AG04449 (cell line): ENCODE data around the gene FGA.

ENCODE experiments used
- CTCF ChIA-PET: fragments of 350-600 bp; formaldehyde crosslinking; extraction: SDS; loops from one replicate; lab custom pipeline; 2021; ENCODE audit warnings: antibody characterized with exemption; lab: Yijun Ruan, JAX
- POLR2A ChIA-PET: fragments of 400-600, 350-600 bp; formaldehyde crosslinking; extraction: SDS; loops from one replicate; lab custom pipeline; 2020; ENCODE audit warnings: antibody characterized with exemption, inconsistent platforms; lab: Yijun Ruan, JAX
- DNase-seq: peaks from one replicate; pipeline ENCODE4 v3.0.0-alpha.2; 2010; ENCODE audit warnings: low read depth, low spot score
- H3K4me3 ChIP-seq: 2 replicates; pipeline ENCODE4 v1.5.1; 2011; ENCODE audit warnings: low read depth, mild to moderate bottlenecking, control low read depth, low read length
- TF ChIP-seq, protein P1 (sequence below): IDR thresholded peaks from one replicate; pipeline ENCODE4 v1.5.1; 2011; ENCODE audit warnings: mild to moderate bottlenecking, moderate library complexity, low read length, control low read depth, inconsistent platforms; ENCODE audit not compliant: insufficient read depth; ENCODE audit errors: missing control alignments

Gene FGA

DNA sequence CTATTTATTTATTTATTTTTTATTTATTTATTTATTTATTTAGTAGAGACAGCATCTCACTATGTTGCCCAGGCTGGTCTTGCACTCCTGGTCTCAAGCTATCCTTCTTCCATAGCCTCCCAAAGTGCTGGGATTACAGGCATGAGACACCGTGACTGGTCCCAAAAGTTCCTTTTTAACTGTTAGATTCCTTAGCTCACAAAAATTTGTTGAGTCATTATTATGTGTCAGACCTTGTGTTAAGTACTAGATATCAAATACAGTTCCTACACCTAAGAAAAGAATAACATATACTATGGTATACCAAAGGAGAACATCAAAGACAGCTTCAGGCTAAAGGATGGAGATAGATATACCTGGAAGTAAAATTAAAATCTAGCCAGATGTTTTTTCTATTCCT lies 11.6 kb downstream of the FGA start:
- CTCF ChIA-PET: interaction anchor here (1.1 to 2.0 kb wide), 2 partner anchors 19 to 40 kb away, joined by 3 to 7 read pairs; no protein-coding TSS in a partner anchor
- no peak overlapping the region for H3K4me3 ChIP-seq
- POLR2A ChIA-PET: no interaction called here
- TF ChIP-seq, protein P1, sequence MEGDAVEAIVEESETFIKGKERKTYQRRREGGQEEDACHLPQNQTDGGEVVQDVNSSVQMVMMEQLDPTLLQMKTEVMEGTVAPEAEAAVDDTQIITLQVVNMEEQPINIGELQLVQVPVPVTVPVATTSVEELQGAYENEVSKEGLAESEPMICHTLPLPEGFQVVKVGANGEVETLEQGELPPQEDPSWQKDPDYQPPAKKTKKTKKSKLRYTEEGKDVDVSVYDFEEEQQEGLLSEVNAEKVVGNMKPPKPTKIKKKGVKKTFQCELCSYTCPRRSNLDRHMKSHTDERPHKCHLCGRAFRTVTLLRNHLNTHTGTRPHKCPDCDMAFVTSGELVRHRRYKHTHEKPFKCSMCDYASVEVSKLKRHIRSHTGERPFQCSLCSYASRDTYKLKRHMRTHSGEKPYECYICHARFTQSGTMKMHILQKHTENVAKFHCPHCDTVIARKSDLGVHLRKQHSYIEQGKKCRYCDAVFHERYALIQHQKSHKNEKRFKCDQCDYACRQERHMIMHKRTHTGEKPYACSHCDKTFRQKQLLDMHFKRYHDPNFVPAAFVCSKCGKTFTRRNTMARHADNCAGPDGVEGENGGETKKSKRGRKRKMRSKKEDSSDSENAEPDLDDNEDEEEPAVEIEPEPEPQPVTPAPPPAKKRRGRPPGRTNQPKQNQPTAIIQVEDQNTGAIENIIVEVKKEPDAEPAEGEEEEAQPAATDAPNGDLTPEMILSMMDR: no peak
- DNase-seq: no peak

DNA sequence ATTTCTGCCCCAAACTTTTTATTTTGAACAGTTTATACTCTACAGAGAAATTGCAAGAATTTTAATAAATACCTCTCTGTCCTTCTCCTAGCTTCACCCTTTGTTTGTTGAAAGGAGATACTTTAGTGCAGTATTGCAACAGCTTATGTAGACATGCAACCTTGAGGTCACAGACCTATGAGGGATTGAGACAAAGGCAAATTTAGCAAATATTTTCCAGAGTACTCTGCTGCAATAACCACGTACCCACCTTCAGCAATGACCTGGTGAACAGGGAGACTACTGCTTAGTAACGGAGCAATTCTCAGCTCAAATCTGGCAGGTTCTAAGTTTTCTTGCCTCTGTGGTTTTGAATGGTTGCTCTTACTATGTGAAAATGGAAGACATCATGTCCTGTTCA lies 13.2 kb downstream of the FGA start:
- TF ChIP-seq, protein P1: no peak
- ChIA-PET CTCF (interaction anchor here (0.8 to 2.0 kb wide), 3 partner anchors 16 to 41 kb away, joined by 3 to 7 read pairs (median 3); no protein-coding TSS in a partner anchor), POLR2A (no interaction called here)
- no peak overlapping the region for H3K4me3 ChIP-seq
- DNase-seq: no peak

DNA sequence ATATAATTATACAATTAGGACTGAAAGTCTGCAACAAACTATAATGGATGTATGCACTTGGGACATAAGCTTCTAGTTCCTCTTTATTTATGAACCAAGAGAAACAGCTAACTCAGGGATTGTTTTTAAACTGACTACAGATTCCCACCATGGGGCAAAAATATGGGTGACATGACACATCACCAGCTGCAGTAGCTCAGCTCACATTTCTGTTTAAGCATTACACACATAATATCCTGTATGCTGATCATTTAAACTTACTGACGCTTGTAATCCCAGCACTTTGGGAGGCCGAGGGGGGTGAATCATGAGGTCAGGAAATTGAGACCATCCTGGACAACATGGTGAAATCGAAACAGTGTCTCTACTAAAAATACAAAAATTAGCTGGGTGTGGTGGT lies 16.2 kb downstream of the FGA start:
- TF ChIP-seq, protein P1: no peak
- no peak for DNase-seq
- POLR2A ChIA-PET: no interaction called here
- CTCF ChIA-PET: interaction anchor here (0.8 to 1.4 kb wide), 3 partner anchors 15 to 45 kb away, joined by 3 to 7 read pairs (median 4); no protein-coding TSS in a partner anchor
- no peak overlapping the region for H3K4me3 ChIP-seq

DNA sequence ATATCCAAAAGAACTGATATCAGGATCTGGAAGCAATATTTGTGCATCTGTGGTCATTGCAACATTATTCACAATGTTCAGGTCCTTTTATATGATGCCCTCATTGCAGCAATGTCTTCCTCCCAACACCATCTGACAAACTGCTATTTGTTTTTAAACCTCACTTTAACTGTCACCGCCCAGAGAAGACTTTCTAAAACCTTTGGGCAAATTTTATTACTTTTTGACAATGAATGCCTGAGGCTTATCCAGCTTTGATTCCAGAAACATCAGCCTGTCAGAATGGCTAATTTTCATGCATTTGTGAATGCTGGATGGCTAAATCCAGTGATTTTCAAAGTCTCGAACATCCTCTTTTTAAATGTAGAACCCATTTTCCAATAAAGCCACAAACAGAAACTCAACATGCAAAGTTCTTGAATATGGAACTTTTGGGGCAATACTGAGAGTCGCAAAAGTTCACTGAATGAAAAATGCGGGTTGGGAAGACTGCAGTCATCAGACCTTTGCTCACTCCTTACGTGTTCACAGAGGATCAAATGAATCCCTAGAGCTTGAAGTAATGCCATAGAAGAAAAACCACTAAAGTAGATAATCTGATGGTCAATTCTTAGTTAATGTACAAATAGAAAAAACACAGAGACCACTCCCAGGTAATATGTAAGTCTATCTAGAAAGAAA lies 17.2 kb downstream of the FGA start:
- H3K4me3 ChIP-seq: no peak overlapping the region
- no peak for DNase-seq
- ChIA-PET POLR2A (no interaction called here), CTCF (interaction anchor here (0.8 to 1.4 kb wide), 3 partner anchors 14 to 46 kb away, joined by 3 to 7 read pairs (median 4); no protein-coding TSS in a partner anchor)
- TF ChIP-seq, protein P1: no peak

DNA sequence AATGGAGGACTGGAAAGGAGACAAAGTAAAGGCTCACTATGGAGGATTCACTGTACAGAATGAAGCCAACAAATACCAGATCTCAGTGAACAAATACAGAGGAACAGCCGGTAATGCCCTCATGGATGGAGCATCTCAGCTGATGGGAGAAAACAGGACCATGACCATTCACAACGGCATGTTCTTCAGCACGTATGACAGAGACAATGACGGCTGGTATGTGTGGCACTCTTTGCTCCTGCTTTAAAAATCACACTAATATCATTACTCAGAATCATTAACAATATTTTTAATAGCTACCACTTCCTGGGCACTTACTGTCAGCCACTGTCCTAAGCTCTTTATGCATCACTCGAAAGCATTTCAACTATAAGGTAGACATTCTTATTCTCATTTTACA lies 21.0 kb downstream of the FGA start:
- ChIA-PET POLR2A (no interaction called here), CTCF (interaction anchor here (1.0 to 1.1 kb wide), 2 partner anchors 12 to 17 kb away, joined by 3 to 4 read pairs; no protein-coding TSS in a partner anchor)
- no peak overlapping the region for H3K4me3 ChIP-seq
- DNase-seq: no peak
- TF ChIP-seq, protein P1: no peak

DNA sequence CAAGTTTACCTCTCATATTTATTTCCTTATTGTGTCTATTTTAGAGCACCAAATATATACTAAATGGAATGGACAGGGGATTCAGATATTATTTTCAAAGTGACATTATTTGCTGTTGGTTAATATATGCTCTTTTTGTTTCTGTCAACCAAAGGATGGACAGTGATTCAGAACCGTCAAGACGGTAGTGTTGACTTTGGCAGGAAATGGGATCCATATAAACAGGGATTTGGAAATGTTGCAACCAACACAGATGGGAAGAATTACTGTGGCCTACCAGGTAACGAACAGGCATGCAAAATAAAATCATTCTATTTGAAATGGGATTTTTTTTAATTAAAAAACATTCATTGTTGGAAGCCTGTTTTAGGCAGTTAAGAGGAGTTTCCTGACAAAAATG lies 21.5 kb downstream of the FGA start:
- POLR2A ChIA-PET: no interaction called here
- no peak overlapping the region for H3K4me3 ChIP-seq
- TF ChIP-seq, protein P1: no peak
- DNase-seq: no peak
- CTCF ChIA-PET: interaction anchor here (1.0 to 2.1 kb wide), 3 partner anchors 10 to 17 kb away, joined by 3 to 8 read pairs (median 4); no protein-coding TSS in a partner anchor
